ENCODE measurements around the gene SS18L1.

Gene SS18L1

GRCh38 chr20:62133864-62134263 lies 9.7 kb upstream of the SS18L1 start:
- Histone ChIP-seq H3K4me3 (ENCODE audit: low read length) (no peak overlapping the region), H3K18ac (ENCODE audit: low read length) (no peak overlapping the region), H3K9ac (ENCODE audit: low read length) (no peak overlapping the region), H2AK5ac (ENCODE audit: low read length) (no peak overlapping the region), H3K79me2 (ENCODE audit: control insufficient read depth, insufficient read depth, low read length) (no peaks in the 10 kb centered on the region), H2BK120ac (ENCODE audit: low read depth, low read length) (no peak overlapping the region), H3K56ac (ENCODE audit: low read length) (no peak overlapping the region), H3K4ac (ENCODE audit: low read depth, low read length) (no peak overlapping the region), H3K36me3 (ENCODE audit: control insufficient read depth, insufficient read depth, low read length) (peaks cover 37% of the 10 kb centered on the region), H3K23ac (ENCODE audit: low read length) (no peak overlapping the region), H3K27me3 (ENCODE audit: insufficient read depth, low read length, poor library complexity) (no peaks in the 10 kb centered on the region), H4K5ac (ENCODE audit: low read length) (no peak overlapping the region), H3K4me2 (ENCODE audit: low read length) (no peak overlapping the region), H2BK15ac (replicated peaks; ENCODE audit: low read depth) (no peak overlapping the region), H3K27ac (ENCODE audit: low read depth, low read length) (no peak overlapping the region), H4K8ac (ENCODE audit: low read depth, low read length) (no peak overlapping the region), H3K4me1 (ENCODE audit: control insufficient read depth, low read depth, low read length) (no peaks in the 10 kb centered on the region), H3K79me1 (ENCODE audit: low read length) (peaks cover 5% of the 10 kb centered on the region), H2BK5ac (ENCODE audit: low read length) (no peak overlapping the region)
- peak; percentile 37 for DNase-seq
- WGBS (ENCODE audit: extremely low coverage, insufficient coverage, low lambda C conversion rate), result no CpG with 5 or more reads among the region's 12 CpGs

- Histone ChIP-seq H3K23ac (ENCODE audit: low read length) (no peak overlapping the region), H3K9ac (ENCODE audit: low read length) (no peak overlapping the region), H2AK5ac (ENCODE audit: low read length) (no peak overlapping the region), H3K4me3 (ENCODE audit: low read length) (no peak overlapping the region), H3K4ac (ENCODE audit: low read depth, low read length) (no peak overlapping the region), H3K4me1 (ENCODE audit: control insufficient read depth, low read depth, low read length) (no peaks in the 10 kb centered on the region), H4K8ac (ENCODE audit: low read depth, low read length) (no peak overlapping the region), H3K36me3 (ENCODE audit: control insufficient read depth, insufficient read depth, low read length) (peaks cover 42% of the 10 kb centered on the region), H2BK15ac (replicated peaks; ENCODE audit: low read depth) (no peak overlapping the region), H3K27ac (ENCODE audit: low read depth, low read length) (no peak overlapping the region), H3K27me3 (ENCODE audit: insufficient read depth, low read length, poor library complexity) (no peaks in the 10 kb centered on the region), H2BK5ac (ENCODE audit: low read length) (no peak overlapping the region), H3K4me2 (ENCODE audit: low read length) (no peak overlapping the region), H3K79me1 (ENCODE audit: low read length) (peaks cover 13% of the 10 kb centered on the region), H4K5ac (ENCODE audit: low read length) (no peak overlapping the region), H2BK120ac (ENCODE audit: low read depth, low read length) (no peak overlapping the region), H3K56ac (ENCODE audit: low read length) (no peak overlapping the region), H3K79me2 (ENCODE audit: control insufficient read depth, insufficient read depth, low read length) (peaks cover 4% of the 10 kb centered on the region), H3K18ac (ENCODE audit: low read length) (no peak overlapping the region)
- no CpG with 5 or more reads among the region's 11 CpGs for WGBS (ENCODE audit: extremely low coverage, insufficient coverage, low lambda C conversion rate)
- DNase-seq, result no peak
These were observed 8.8 kb upstream of the SS18L1 start for GRCh38 chr20:62134735-62135231.

GRCh38 chr20:62135573-62136266 lies 7.8 kb upstream of the SS18L1 start:
- Histone ChIP-seq H3K4me3 (ENCODE audit: low read length) (no peak overlapping the region), H3K36me3 (ENCODE audit: control insufficient read depth, insufficient read depth, low read length) (peaks cover 41% of the 10 kb centered on the region)
- WGBS (ENCODE audit: extremely low coverage, insufficient coverage, low lambda C conversion rate), result no CpG with 5 or more reads among the region's 8 CpGs

GRCh38 chr20:62136283-62137091 lies 7.1 kb upstream of the SS18L1 start:
- WGBS (ENCODE audit: extremely low coverage, insufficient coverage, low lambda C conversion rate), result no CpG with 5 or more reads among the region's 8 CpGs
- Histone ChIP-seq H3K36me3 (ENCODE audit: control insufficient read depth, insufficient read depth, low read length) (peaks cover 37% of the 10 kb centered on the region), H3K27me3 (ENCODE audit: insufficient read depth, low read length, poor library complexity) (no peaks in the 10 kb centered on the region), H2BK15ac (replicated peaks; ENCODE audit: low read depth) (no peak overlapping the region), H4K5ac (ENCODE audit: low read length) (no peak overlapping the region), H3K79me1 (ENCODE audit: low read length) (peaks cover 21% of the 10 kb centered on the region), H2AK5ac (ENCODE audit: low read length) (no peak overlapping the region), H3K18ac (ENCODE audit: low read length) (no peak overlapping the region), H3K4me3 (ENCODE audit: low read length) (no peak overlapping the region), H3K4me2 (ENCODE audit: low read length) (no peak overlapping the region), H3K4ac (ENCODE audit: low read depth, low read length) (no peak overlapping the region), H4K8ac (ENCODE audit: low read depth, low read length) (no peak overlapping the region), H3K9ac (ENCODE audit: low read length) (no peak overlapping the region), H2BK120ac (ENCODE audit: low read depth, low read length) (no peak overlapping the region), H3K27ac (ENCODE audit: low read depth, low read length) (no peak overlapping the region), H3K56ac (ENCODE audit: low read length) (no peak overlapping the region), H3K79me2 (ENCODE audit: control insufficient read depth, insufficient read depth, low read length) (peaks cover 21% of the 10 kb centered on the region), H2BK5ac (ENCODE audit: low read length) (no peak overlapping the region), H3K4me1 (ENCODE audit: control insufficient read depth, low read depth, low read length) (peaks cover 1% of the 10 kb centered on the region), H3K23ac (ENCODE audit: low read length) (no peak overlapping the region)
- peak; percentile 80 for DNase-seq

More at GRCh38 chr20:62135573-62136266, 7.8 kb upstream of the SS18L1 start:
- no peaks in the 10 kb centered on the region for H3K4me1 ChIP-seq (ENCODE audit: control insufficient read depth, low read depth, low read length)
- H3K27me3 ChIP-seq (ENCODE audit: insufficient read depth, low read length, poor library complexity), result no peaks in the 10 kb centered on the region
- no peak overlapping the region for H3K56ac ChIP-seq (ENCODE audit: low read length)
- H3K9ac ChIP-seq (ENCODE audit: low read length), result no peak overlapping the region
- no peak overlapping the region for H4K5ac ChIP-seq (ENCODE audit: low read length)
- no peak overlapping the region for H2BK5ac ChIP-seq (ENCODE audit: low read length)
- no peak overlapping the region for H3K4ac ChIP-seq (ENCODE audit: low read depth, low read length)
- H3K27ac ChIP-seq (ENCODE audit: low read depth, low read length), result no peak overlapping the region
- no peak for DNase-seq
- no peak overlapping the region for H3K4me2 ChIP-seq (ENCODE audit: low read length)
- H2BK15ac ChIP-seq (replicated peaks; ENCODE audit: low read depth), result no peak overlapping the region
- peaks cover 14% of the 10 kb centered on the region for H3K79me2 ChIP-seq (ENCODE audit: control insufficient read depth, insufficient read depth, low read length)
- no peak overlapping the region for H3K23ac ChIP-seq (ENCODE audit: low read length)
- H4K8ac ChIP-seq (ENCODE audit: low read depth, low read length), result no peak overlapping the region
- H2AK5ac ChIP-seq (ENCODE audit: low read length), result no peak overlapping the region
- H3K79me1 ChIP-seq (ENCODE audit: low read length), result peaks cover 16% of the 10 kb centered on the region
- no peak overlapping the region for H2BK120ac ChIP-seq (ENCODE audit: low read depth, low read length)
- no peak overlapping the region for H3K18ac ChIP-seq (ENCODE audit: low read length)

GRCh38 chr20:62137092-62137384 lies 6.5 kb upstream of the SS18L1 start:
- Histone ChIP-seq H2BK5ac (ENCODE audit: low read length) (no peak overlapping the region), H3K56ac (ENCODE audit: low read length) (no peak overlapping the region), H3K4me2 (ENCODE audit: low read length) (no peak overlapping the region), H3K79me2 (ENCODE audit: control insufficient read depth, insufficient read depth, low read length) (peaks cover 27% of the 10 kb centered on the region), H3K4ac (ENCODE audit: low read depth, low read length) (no peak overlapping the region), H2BK15ac (replicated peaks; ENCODE audit: low read depth) (no peak overlapping the region), H3K23ac (ENCODE audit: low read length) (no peak overlapping the region), H2BK120ac (ENCODE audit: low read depth, low read length) (no peak overlapping the region), H4K5ac (ENCODE audit: low read length) (no peak overlapping the region), H4K8ac (ENCODE audit: low read depth, low read length) (no peak overlapping the region), H3K36me3 (ENCODE audit: control insufficient read depth, insufficient read depth, low read length) (peaks cover 34% of the 10 kb centered on the region), H3K4me1 (ENCODE audit: control insufficient read depth, low read depth, low read length) (peaks cover 3% of the 10 kb centered on the region), H3K27me3 (ENCODE audit: insufficient read depth, low read length, poor library complexity) (no peaks in the 10 kb centered on the region), H3K79me1 (ENCODE audit: low read length) (peaks cover 23% of the 10 kb centered on the region), H3K9ac (ENCODE audit: low read length) (no peak overlapping the region), H2AK5ac (ENCODE audit: low read length) (no peak overlapping the region), H3K27ac (ENCODE audit: low read depth, low read length) (no peak overlapping the region), H3K4me3 (ENCODE audit: low read length) (no peak overlapping the region), H3K18ac (ENCODE audit: low read length) (no peak overlapping the region)
- no peak for DNase-seq
- WGBS (ENCODE audit: extremely low coverage, insufficient coverage, low lambda C conversion rate), result no CpG with 5 or more reads among the region's 6 CpGs

Measured in mesendoderm (in vitro differentiated cells).